ENCODE measurements around the gene RNF13.

Gene RNF13

GRCh38 chr3:149812606-149813366, at the start of gene RNF13:
RNF13 (plus strand) TSS chr3:149813215; CDS start chr3:149846027, 32,812 bp downstream.
- FAIRE-seq (peak; percentile 94), DNase-seq (ENCODE audit: insufficient read length, low spot score) (peak; percentile 54)

- FAIRE-seq, result no peak
- no peak for DNase-seq (ENCODE audit: insufficient read length, low spot score)
These were observed 49.3 kb upstream of the RNF13 start for GRCh38 chr3:149763565-149764195.

- no peak for DNase-seq (ENCODE audit: insufficient read length, low spot score)
- no peak for FAIRE-seq
These were observed 48.7 kb upstream of the RNF13 start for GRCh38 chr3:149764302-149764701.

GRCh38 chr3:149765762-149766334, 47.2 kb upstream of the RNF13 start:
- peak; percentile 21 for FAIRE-seq
- DNase-seq (ENCODE audit: insufficient read length, low spot score), result no peak

- DNase-seq (ENCODE audit: insufficient read length, low spot score) (no peak), FAIRE-seq (no peak)
These were observed 45.3 kb upstream of the RNF13 start for GRCh38 chr3:149767720-149768119.

- FAIRE-seq (no peak), DNase-seq (ENCODE audit: insufficient read length, low spot score) (no peak)
These were observed 44.3 kb upstream of the RNF13 start for GRCh38 chr3:149768704-149769103.

- FAIRE-seq (no peak), DNase-seq (ENCODE audit: insufficient read length, low spot score) (no peak)
These were observed 42.8 kb upstream of the RNF13 start for GRCh38 chr3:149770246-149770645.

- DNase-seq (ENCODE audit: insufficient read length, low spot score) (peak; percentile 20), FAIRE-seq (peak; percentile 56)
These were observed 41.3 kb upstream of the RNF13 start for GRCh38 chr3:149771652-149772271.

GRCh38 chr3:149772861-149773260, 40.2 kb upstream of the RNF13 start:
- DNase-seq (ENCODE audit: insufficient read length, low spot score) (no peak), FAIRE-seq (no peak)

- no peak for FAIRE-seq
These were observed 36.8 kb upstream of the RNF13 start for GRCh38 chr3:149776170-149776569.

GRCh38 chr3:149777414-149778214, 35.4 kb upstream of the RNF13 start:
- no peak for DNase-seq (ENCODE audit: insufficient read length, low spot score)

More at GRCh38 chr3:149776170-149776569, 36.8 kb upstream of the RNF13 start:
- no peak for DNase-seq (ENCODE audit: insufficient read length, low spot score)

GRCh38 chr3:149781211-149781610, 31.8 kb upstream of the RNF13 start:
- FAIRE-seq (peak; percentile 4), DNase-seq (ENCODE audit: insufficient read length, low spot score) (no peak)

More at GRCh38 chr3:149777414-149778214, 35.4 kb upstream of the RNF13 start:
- FAIRE-seq, result no peak

- DNase-seq (ENCODE audit: insufficient read length, low spot score) (no peak), FAIRE-seq (no peak)
These were observed 31.3 kb upstream of the RNF13 start for GRCh38 chr3:149781741-149782140.

- DNase-seq (ENCODE audit: insufficient read length, low spot score) (no peak), FAIRE-seq (no peak)
These were observed 29.4 kb upstream of the RNF13 start for GRCh38 chr3:149783576-149783975.

- DNase-seq (ENCODE audit: insufficient read length, low spot score), result no peak
- no peak for FAIRE-seq
These were observed 28.8 kb upstream of the RNF13 start for GRCh38 chr3:149784064-149784704.

- no peak for DNase-seq (ENCODE audit: insufficient read length, low spot score)
- no peak for FAIRE-seq
These were observed 22.7 kb upstream of the RNF13 start for GRCh38 chr3:149790268-149790667.

GRCh38 chr3:149790698-149791097, 22.3 kb upstream of the RNF13 start:
- DNase-seq (ENCODE audit: insufficient read length, low spot score), result no peak
- FAIRE-seq, result no peak

- DNase-seq (ENCODE audit: insufficient read length, low spot score) (no peak), FAIRE-seq (no peak)
These were observed 20.4 kb upstream of the RNF13 start, which contains the start of gene ANKUB1 for GRCh38 chr3:149792452-149793270. ANKUB1 (minus strand) TSS chr3:149792554; CDS start chr3:149792366, 188 bp downstream.

- FAIRE-seq (no peak), DNase-seq (ENCODE audit: insufficient read length, low spot score) (no peak)
These were observed 17.0 kb upstream of the RNF13 start for GRCh38 chr3:149796026-149796425.

All from GM19239 (cell line).